Measurements from ENCODE around the gene PALMD. TPM values are rescaled to one million over a fixed set of nuclear protein-coding genes. Genes with fewer than 3 reads are reported as not detected.

Gene PALMD
- total and polyA plus RNA-seq, 2 of the 8 experiments (the other 6 are each of a cell fraction or from before 2014, with no cell fraction given) = not detected

- no peak for FAIRE-seq
- no peaks in the 10 kb centered on the region for H3K79me1 ChIP-seq (ENCODE audit: low read depth, low read length)
- no peak overlapping the region for H2BK120ac ChIP-seq (replicated peaks; ENCODE audit: low read depth, low read length)
- no peak overlapping the region for H2BK12ac ChIP-seq (ENCODE audit: low read depth, low read length)
- no peaks in the 10 kb centered on the region for H3K23me2 ChIP-seq (ENCODE audit: low read depth, low read length)
- H3K14ac ChIP-seq (ENCODE audit: insufficient read length) = no peak overlapping the region
- no peak for DNase-seq (ENCODE audit: low read depth in 1 of 2, low spot score in 2 of 2)
- no peak overlapping the region for H3K4me3 ChIP-seq (ENCODE audit: extremely low read depth in 1 of 4, insufficient read depth in 2 of 4, low read depth in 3 of 4, low read length in 4 of 4)
- no peak overlapping the region for H2AK5ac ChIP-seq (ENCODE audit: low read depth, low read length)
- CTCF ChIA-PET (ENCODE audit: partially characterized antibody) = interaction anchor here (0.6 to 6.6 kb wide), 5 partner anchors 8 to 194 kb away, joined by 3 to 53 read pairs (median 3); no protein-coding TSS in a partner anchor
- no peak overlapping the region for H2BK20ac ChIP-seq (ENCODE audit: low read length)
- H3K4me1 ChIP-seq (replicated peaks in 1 of 4; ENCODE audit: control insufficient read depth in 3 of 4, insufficient read depth in 4 of 4, low read length in 3 of 4) = no peaks in the 10 kb centered on the region
- no peak overlapping the region for H2BK5ac ChIP-seq (ENCODE audit: low read depth, low read length)
- no peaks in the 10 kb centered on the region for H3K27me3 ChIP-seq (replicated peaks in 1 of 4; ENCODE audit: control insufficient read depth in 3 of 4, extremely low read depth in 1 of 4, insufficient read depth in 3 of 4, low read length in 3 of 4)
- H4K8ac ChIP-seq (ENCODE audit: extremely low read depth, insufficient read depth, low read length) = no peak overlapping the region
- POLR2A ChIA-PET (ENCODE audit: partially characterized antibody) = interaction anchor here (0.6 kb wide), 2 partner anchors 53 to 1031 kb away, joined by 3 read pairs; no protein-coding TSS in a partner anchor
- H3K9ac ChIP-seq (replicated peaks in 1 of 4; ENCODE audit: extremely low read depth in 1 of 4, low read depth in 3 of 4, low read length in 3 of 4) = no peak overlapping the region
- peaks cover 0 to 3% (median 0%) of the 10 kb centered on the region in 4 experiments; a peak in 2 of 8 replicates for H3K36me3 ChIP-seq (ENCODE audit: control insufficient read depth in 2 of 4, insufficient read depth in 4 of 4, low read length in 3 of 4)
- H3K4ac ChIP-seq (replicated peaks; ENCODE audit: insufficient read length, low read depth, low read length) = no peak overlapping the region
- H3K18ac ChIP-seq (ENCODE audit: extremely low read depth, low read length) = no peak overlapping the region
- H3K56ac ChIP-seq (replicated peaks; ENCODE audit: insufficient read length, low read depth, low read length) = no peak overlapping the region
- H4K5ac ChIP-seq (ENCODE audit: insufficient read length, low read depth, low read length) = no peak overlapping the region
- no peaks in the 10 kb centered on the region for H3K9me3 ChIP-seq (ENCODE audit: insufficient read depth in 2 of 2, low read depth in 1 of 2, low read length in 1 of 2)
- no peak overlapping the region for H3K23ac ChIP-seq (ENCODE audit: insufficient read length)
- no peak overlapping the region for H3K27ac ChIP-seq (ENCODE audit: low read depth, low read length)
- H2BK15ac ChIP-seq (ENCODE audit: low read length) = no peak overlapping the region
- no peaks in the 10 kb centered on the region for H4K20me1 ChIP-seq (replicated peaks in 1 of 2; ENCODE audit: control insufficient read depth in 1 of 2, insufficient read depth in 2 of 2, low read length in 2 of 2)
- H3K4me2 ChIP-seq (ENCODE audit: insufficient read depth in 1 of 2, low read depth in 2 of 2, low read length in 2 of 2) = no peak overlapping the region
- no peak overlapping the region for H2AFZ ChIP-seq (ENCODE audit: low read length)
- 93% methylated on average over 6 of the region's 6 CpGs; no CpG with 5 or more reads in 1 of the 2 experiments for WGBS, 2 experiments (ENCODE audit: extremely low coverage in 1 of 2, insufficient coverage in 1 of 2, insufficient read length in 1 of 2, insufficient replicate concordance in 2 of 2, low coverage in 1 of 2, low lambda C conversion rate in 2 of 2, missing lambda C conversion rate in 1 of 2)
- no peak overlapping the region for H4K91ac ChIP-seq (replicated peaks; ENCODE audit: insufficient read length, low read length)
- no peak for TF ChIP-seq ATF2 (IDR thresholded peaks at IDR 0.05; ENCODE audit: low read length)
- TF ChIP-seq SP2 (IDR thresholded peaks at IDR 0.05; ENCODE audit: low read length) = no peak
- no peak for TF ChIP-seq BCL11A (IDR thresholded peaks at IDR 0.05; ENCODE audit: low read depth in 2 of 2, low read length in 2 of 2)
- no peak for TF ChIP-seq HDAC6 (IDR thresholded peaks at IDR 0.05; ENCODE audit: low read depth, low read length)
- TF ChIP-seq KDM4A (IDR thresholded peaks at IDR 0.05; ENCODE audit: low read depth, low read length, severe bottlenecking) = no peak
- TF ChIP-seq ZNF274 (IDR thresholded peaks at IDR 0.05; ENCODE audit: borderline replicate concordance, extremely low read depth, low read length) = no peak
- TF ChIP-seq EP300 (IDR thresholded peaks at IDR 0.05; ENCODE audit: borderline replicate concordance in 1 of 2, low read depth in 2 of 2, low read length in 2 of 2) = no peak
- TF ChIP-seq ATF3 (IDR thresholded peaks at IDR 0.05; ENCODE audit: insufficient read depth, low read depth, low read length) = no peak
- no peaks in the 10 kb centered on the region for H3K79me2 ChIP-seq (ENCODE audit: control insufficient read depth in 1 of 2, insufficient read depth in 2 of 2, low read length in 2 of 2)
Observed at GRCh38 chr1:99738858-99739465, 93.0 kb downstream of the PALMD start.
